NCI-H524 treated with DMSO at 0.1 percent for 48 hours (cell line): Measurements from ENCODE around the gene CCDC159.
"Not testable (repeated sequence)": the region's sequence is repeated elsewhere in the genome, so short reads cannot be mapped to it uniquely, and the experiment has no call there.

Experiments used
- DNase-seq: peaks from one replicate; lab custom pipeline; 2025; lab: John Stamatoyannopoulos, UW

Gene CCDC159

DNA sequence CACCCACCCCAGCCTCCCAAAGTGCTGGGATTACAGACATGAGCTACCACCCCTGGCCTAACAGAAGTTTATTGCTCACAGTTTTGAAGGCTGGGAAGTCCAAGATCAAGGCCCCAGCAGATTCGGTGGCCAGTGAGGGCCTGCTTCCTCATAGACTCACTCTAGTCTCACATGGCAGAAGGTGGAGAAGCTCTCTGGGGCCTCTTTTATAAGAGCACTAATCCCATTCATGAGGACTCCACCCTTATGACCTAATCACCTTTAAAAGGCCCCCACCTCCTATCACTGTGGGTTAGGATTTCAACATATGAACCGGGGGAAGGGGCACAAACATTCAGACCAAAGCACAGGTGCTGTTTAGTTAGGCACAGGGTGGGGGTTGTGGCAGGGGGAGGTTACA lies 21.2 kb downstream of the CCDC159 start:
- no peak for DNase-seq

DNA sequence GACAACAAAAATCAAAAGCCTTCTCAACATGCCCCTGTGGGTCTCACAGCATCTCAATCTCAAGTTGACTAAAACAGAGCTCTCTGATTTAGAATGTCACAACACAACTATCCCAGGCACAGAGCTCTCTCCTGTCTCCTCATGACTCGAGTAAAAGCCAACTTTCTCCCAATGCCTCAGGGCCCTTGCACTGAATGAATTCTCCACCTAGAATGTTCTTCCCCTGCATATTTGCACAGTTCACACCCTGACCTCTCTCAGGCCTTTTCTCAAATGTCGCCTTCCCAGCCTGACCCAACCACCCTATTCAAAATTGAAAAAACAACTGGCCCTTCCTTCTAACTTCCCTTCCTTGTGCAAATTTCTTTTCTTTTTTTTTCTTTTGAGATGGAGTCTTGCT lies 24.4 kb downstream of the CCDC159 start:
- DNase-seq = no peak

DNA sequence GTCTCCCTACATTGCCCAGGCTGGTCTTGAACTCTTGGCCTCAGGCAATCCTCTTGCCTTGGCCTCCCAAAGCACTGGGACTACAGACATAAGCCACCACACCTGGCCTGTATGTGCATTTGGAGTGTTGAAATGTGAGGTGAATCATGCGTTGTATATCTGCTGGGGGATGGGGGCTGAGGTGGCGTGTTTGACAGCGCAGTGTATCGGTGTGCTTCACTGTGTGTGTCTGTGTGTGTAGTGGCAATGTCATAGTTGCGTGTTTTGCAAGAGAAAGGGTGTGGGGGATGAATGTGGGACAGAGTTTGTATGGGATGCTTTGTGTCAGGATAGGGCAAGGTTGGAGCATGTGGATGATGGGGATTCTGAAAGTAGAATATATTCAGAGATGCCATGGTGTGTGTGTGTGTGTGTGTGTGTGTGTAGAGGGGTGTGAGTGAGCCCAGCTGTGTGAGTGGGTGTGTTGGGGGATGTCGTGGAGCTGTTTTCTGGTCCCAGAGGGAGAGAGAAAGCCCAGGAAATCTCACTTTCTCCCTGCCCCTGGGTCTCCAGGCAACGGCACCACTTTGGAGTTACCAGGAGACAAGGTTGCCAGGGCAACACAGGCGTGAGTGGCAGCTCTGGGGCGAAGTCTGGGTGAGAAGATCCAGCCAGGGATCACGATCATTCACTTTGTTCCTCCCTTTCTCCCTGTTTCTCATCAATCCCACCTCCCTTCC lies 27.0 kb downstream of the CCDC159 start:
- peak; percentile 30 for DNase-seq

DNA sequence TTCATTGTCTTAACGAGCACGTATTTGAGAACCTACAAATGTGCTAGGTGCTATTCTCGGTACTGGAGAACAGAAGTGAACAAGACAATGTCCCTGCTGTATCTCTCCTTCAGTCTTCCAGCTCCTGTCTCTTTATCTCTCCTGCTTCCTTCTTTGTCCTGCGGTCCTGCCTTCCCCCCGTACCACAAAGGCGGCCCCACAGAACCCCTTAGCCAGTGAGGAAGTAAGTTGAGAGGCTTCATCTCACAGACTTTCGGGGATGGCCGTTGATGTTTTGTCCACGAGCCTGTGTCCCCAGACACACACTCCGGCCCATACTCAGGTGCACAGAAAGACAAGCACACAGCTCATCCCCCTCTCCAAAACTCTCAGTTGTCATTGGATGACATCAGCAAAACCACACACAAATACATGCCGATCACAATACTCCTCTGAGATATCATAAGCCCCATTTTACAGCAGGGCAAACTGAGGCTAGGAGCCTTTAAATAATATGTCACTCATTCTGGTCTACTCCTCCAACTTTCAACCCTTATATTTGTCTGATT lies 27.6 kb downstream of the CCDC159 start:
- no peak for DNase-seq

DNA sequence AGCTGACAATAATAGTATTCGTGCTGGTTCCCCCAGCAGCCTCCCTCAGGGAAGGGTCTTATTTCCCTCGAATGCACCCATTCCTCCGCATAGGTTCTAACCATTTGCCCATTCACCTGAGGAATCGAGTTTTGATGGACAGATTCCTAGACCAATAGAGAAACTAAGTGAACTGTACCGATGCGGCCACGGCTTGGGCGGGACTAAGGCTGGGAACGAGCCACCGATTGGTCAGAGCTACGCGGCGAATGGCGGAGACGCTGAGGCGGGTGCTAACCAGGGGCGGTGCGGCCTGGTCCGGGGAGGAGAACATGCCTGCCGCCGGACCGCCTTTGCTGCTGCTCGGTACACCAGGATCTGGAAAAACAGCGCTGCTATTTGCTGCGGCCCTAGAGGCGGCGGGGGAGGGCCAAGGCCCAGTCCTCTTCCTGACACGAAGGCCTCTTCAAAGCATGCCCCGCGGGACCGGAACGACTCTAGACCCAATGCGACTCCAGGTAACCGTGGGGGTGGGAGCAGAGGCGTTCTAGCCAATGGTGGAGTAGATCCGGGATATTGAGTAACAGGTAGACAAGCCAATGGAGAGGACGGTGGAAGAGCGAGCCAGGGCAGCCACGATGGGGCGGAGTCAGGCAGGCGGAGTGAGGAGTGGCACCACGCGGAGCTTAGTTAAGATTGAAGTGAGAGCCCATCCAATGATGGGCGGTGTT lies 28.3 kb downstream of the CCDC159 start, which contains the start of gene SWSAP1:
SWSAP1 (plus strand) TSS at position 234 of the 710 bp plus-strand sequence; CDS start at position 249, 15 bp downstream.
- peak; percentile 100 for DNase-seq

DNA sequence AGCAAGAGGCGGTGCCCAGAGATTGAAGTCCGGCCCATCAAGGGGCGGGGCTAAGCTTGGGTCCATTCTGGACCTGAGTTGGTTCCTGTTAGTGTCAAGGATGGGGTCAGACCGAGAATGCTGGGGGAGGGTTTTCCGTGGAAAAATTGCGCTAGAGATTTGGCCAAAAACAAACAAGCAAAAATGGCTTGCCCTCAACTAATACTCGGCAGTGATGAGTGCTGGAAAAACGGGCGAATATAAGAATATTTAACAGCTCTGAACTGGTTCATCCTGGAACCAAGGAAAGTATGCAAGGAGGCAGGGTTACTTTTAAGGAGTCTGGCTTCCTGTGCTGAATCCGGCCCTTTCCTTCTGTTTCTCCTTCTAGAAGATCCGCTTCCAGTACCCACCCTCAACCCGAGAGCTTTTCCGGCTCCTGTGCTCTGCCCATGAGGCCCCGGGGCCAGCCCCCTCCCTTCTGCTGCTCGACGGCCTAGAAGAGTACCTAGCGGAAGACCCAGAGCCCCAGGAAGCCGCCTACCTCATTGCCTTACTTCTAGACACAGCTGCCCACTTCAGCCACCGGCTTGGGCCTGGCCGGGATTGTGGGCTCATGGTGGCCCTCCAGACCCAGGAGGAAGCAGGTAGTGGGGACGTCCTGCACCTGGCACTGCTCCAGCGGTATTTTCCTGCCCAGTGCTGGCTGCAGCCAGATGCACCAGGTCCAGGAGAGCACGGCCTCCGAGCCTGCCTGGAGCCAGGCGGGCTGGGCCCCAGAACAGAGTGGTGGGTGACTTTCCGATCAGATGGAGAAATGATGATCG lies 29.0 kb downstream of the CCDC159 start:
- no peak for DNase-seq

DNA sequence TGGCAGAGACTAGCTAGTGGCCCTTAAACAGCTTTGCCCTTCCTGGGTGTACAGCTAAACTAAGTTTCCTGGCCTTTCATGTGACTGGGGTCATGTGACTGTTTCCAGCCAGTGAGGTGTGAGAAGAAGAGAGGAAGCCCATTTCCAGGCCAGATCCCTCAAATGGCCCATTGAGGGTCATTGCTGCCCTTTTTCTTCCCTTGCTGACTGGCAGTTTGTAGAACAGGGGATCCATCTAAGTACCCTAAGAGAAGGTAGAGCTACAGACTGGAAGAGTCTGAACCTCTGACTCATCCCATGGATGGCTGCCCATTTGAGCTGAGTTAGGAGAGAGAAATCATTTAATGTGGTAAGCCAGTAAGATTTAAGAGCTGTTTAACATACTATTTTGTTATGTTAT lies 30.9 kb downstream of the CCDC159 start:
- DNase-seq = no peak

DNA sequence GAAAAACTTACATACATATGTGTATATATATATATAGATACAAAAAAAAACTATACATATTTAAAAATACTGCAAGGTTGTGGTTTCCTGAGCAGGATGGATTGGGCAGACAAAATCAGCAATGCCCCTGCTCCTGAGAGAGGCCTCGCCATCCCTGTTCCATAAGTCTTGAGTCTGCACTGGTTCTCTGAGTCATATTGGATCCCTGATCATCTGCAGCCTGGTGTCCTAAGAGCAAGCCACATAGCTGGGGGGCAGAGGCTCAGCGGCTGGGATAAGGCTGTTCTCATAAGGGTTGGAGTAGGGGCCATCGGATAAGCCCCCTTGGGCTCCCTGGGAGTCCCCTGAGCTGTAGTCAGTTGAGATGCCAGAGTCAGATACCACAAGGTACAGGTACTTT lies 31.4 kb downstream of the CCDC159 start:
- DNase-seq = no peak

DNA sequence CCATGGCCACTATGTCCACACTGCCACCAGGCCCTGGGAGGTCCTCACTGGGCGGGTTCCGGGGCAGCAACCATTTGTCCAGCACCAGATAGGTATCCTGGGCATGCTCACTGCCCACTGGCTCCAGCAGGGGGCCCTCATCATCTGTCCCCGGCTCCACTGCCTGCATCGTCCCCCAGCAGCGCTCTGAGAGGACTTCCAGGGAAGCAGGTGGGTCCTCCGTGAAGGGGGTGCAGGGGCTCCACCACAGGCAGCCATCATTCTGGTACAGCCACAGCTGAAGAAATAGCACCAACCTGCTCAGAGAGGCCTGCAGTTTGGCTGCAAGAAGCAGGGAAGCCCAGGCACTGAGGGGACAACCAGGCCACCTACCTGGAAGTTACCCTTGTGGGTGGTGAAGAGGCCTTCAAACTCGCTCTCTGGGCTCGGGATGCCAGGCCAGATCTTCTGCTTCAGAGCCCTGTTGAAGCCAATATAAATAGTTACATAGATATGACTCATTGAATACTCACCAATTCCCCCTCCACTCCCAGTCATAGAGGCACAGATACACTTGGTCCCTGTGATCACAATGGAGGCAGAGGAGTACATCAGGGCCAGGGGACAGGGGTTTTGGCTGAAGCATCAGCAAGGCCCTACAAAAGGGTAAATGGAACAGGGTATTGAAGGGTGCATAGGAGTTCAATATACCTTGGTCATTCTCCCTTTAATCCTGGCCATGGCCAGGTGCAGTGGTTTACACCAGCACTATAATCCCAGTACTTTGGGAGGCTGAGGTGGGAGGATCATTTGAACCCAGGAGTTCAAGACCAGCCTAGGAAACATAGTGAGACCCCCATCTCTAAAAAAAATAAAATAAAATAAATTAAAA lies 32.2 kb downstream of the CCDC159 start:
- DNase-seq = no peak

DNA sequence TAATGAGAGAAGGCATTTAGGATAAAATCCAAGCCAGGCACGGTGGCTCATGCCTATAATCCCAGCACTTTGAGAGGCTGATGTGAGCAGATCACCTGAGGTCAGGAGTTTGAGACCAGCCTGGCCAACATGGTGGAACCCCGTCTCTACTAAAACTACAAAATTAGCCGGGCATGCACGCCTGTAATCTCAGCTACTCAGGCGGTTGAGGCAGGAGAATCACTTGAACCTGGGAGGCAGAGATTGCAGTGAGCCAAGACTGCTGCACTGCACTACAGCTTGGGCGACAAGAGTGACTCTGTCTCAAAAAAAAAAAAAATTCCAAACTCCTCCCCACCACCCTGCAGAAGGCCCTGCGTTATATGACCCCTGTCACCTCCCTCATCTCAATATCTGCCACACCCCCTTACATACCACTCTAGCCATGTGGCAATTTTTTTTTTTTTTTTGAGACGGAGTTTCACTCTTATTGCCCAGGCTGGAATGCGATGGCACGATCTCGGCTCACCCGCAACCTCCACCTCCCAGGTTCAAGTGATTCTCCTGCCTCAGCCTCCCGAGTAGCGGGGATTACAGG lies 33.0 kb downstream of the CCDC159 start:
- not testable (repeated sequence) for DNase-seq

DNA sequence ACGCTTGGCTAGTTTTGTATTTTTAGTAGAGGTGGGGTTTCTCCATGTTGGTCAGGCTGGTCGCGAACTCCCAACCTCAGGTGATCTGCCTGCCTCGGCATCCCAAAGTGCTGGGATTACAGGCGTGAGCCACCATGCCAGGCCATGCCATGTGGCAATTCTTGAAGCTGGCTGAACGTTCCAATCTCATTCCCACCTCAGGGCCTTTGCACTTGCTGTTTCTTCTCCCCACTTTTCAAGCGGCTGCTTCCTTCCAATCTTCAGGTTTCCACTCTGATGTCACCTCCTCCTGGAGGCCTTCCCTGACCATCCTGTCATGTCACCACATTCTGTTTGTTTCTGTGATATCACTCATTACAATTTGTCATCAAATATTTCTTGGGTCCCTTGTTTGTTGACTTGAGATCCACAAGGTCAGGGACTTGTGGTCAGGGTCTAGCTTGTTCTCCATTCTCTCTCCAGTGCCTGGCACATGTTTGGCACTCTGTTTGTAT lies 33.6 kb downstream of the CCDC159 start:
- DNase-seq = no peak

DNA sequence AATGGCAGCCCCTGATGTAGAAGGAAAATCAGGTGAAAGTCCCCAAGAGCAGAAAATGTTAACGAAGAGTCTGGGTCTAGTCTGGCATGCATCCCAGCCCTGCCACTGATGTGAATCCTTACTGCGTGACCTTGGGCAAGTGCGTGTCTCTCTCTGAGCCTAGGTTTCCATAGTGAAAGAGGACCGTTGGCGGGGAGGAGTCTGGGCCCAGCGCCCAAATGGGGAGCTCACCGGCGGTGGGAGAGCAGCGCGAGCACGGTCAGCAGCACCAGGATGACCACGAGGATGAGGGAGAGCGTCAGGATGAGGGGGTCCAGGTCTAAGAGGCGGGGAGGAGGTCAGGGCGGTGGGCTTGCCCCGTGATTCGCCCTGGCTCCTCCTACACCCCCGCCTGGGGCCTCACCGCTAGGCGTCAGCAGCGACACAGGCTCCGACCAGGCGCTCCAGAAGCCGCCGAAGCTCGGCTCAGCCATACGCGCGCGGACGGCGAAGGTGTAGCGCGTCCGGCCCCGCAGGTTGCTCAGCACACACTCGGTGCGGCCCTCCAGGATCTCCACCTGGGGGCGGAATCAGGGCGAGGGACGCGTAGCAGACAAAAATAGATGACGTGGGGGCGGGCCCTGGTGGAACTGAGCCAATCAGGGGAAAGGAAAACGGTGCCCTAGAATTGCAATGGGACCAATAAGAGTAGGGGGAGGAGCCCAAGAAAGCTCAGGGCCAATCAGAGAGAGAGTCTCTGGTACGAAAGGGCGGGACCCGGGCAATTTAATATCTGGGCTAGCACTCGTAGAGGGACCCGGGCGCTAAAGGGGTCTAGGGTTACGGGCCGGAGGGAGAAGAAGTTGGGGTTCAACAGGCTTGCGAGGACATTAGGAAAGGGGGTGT lies 34.6 kb downstream of the CCDC159 start:
- DNase-seq = peak; percentile 93

DNA sequence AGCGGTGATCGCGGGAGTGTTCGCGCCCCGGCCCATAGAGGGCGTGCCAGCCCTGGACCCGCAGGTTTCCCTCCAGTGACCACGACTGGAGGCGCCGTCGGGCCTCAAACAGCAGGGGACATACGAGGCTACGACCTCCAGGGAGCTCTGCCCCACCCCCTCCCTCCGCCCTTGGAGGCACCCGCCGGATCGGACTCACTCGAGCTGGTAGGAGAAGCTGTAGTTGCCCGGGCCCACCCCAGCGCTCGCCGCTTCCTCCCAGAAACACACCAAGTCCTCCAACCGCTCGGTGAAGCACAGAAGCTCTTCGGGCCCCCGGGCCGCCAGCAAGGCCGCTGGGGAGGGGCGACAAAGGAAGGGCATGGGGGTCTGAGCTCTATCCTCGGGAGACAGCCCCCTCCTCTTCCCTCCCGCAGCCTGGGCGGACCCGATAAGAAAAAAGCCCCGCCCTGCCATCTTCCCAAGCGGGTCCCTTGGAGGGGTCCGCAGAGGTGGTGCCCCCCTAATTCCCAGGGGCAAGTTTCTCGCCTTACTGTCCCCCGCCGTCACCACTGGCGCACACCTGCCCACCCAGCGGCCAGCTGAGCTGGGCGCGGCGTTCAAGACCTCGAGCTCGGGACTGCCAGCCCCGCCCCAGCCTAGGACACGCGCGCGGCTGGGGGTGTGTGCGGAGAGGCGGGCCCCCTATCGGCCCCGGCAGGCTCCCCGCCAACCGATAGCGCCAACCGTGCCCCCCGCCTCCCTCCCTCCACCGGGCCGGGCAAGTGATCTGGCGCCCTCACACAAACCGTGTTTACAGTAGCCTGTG lies 36.8 kb downstream of the CCDC159 start:
- DNase-seq = no peak

DNA sequence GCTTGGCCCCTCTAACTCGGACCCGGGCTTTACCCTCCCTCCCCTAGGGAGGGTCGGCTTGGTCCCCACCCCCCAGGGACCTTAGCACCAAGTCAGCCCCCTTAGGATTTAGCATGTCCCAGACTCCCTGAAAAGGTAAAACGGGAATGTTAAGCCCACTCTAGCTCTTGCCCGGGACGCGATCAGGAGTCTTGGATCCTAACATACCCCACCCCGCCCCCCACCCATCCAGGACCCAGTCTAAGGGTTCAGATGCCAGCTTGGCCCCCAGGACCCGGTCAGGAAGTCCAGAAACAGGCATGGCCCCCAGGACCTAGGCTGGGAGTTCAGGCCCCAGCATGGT lies 37.4 kb downstream of the CCDC159 start:
- DNase-seq = no peak

DNA sequence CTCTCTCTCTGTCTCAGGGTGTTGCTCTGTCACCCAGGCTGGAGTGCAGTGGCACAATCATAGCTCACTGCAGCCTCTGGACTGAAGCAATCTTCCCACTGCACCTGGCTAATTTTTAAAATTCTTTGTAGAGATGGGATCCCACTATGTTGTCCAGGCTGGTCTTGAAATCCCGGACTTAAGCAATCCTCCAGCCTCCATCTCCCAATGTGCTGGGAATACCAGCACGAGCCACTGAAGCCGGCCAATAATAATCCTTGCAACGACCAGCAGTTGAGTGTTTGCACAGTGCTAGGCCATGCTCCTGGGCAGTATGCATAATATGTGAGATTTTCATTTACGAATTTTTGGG lies 38.4 kb downstream of the CCDC159 start:
- no peak for DNase-seq

DNA sequence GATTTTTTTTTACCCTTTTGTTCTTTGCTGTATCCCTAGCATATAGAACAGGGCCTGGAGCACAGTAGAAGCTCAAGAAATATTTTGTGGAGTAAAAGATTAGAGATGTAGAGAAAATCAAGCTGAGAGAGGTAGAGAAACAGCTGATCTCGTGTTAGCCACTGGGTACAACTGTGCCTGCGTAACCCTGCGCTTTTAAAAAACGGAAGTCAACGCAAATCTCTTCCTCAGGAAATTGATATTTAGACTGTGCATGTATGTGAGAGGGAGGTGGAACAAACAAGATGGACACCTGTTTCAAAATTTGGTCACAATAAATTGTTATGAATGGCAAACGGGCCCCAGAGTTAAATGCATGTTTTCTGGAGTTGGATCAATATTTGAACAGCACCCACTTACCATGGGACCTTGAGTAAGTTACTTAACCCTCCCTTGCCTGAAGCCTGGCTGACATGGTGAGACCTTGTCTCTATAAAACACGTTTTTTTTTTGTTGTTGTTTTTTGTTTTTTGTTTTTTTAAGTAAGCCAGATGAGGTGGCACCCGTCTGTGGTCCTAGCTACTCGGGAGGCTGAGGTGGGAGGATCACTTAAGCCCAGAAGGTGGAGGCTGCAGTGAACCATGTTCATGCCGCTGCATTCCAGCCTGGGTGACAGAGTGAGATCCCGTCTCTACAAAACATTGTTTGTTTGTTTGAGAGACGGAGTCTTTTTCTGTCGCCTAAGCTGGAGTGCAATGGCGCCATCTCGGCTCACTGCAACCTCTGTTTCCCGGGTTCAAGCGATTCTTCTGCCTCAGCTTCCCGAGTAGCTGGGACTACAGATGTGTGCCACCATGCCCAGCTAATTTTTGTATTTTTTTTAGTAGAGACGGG lies 41.1 kb downstream of the CCDC159 start:
- DNase-seq = no peak

DNA sequence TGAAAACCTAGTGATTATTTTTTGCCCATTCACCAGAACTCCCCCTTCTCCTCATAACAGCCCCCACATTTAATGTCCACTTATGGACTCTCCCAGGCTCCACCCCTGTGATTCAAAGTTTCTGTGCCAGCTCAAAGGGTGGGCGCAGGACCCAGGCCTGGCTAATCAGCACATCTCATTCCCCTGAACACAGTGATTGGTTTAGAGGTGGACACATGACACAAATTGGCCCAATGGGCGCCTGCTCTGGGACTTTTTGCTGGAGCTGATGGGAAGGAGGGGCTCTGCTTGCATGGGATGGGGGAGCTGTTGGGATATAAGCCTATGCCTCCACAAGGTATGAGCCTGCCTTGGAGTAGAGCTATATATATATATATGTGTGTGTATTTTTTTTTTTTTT lies 44.0 kb downstream of the CCDC159 start:
- no peak for DNase-seq
